ENCODE results near the gene TM9SF4.

Gene TM9SF4

DNA sequence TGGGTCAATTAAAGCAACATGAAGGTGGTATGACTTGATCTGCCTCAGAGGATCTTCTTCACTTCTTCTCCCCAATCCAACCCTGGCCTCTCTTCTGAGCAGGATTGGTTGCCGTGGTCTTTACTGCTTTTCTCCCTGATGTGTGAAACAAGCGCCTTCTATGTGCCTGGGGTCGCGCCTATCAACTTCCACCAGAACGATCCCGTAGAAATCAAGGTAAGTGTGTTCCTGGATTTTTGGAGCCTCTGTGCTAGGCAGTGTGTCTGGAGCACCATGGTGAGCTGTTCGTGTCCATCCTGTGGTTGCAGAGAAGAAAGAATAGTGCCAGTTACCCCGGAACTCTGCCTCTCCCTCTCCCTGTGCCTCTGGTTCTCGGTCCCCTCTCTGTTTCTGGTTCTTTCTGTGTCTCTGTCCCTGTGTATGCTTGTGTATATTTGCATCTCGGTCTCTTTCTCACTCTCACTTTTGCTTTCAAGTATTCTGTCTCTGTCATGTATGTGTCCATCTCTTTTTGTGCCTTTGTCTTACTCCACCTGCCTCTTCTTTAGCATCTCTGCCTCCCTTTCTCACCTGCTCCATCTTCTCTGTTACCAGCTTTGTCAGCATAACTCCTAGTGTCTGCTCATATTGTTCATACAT is 23.5 kb downstream of the TM9SF4 start:
- DNase-seq, result no peak

DNA sequence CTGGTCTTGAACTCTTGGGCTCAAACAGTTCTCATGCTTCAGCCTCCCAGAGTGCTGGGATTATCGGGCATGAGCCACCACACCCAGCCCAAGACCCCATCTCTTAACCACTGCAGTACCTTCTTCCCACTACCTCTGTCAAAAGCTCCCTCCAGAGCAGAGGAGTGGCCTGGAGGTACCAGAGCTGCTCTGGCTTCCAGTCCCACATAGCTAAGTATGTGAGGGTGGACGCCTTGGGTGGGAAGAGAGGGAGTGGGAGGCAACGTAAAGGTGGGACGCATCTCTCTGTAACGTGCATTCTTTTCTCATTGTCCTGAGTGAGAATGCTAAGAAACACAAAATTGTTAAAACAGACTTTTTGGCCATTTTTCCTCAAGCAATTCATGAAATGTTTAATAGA is 24.5 kb downstream of the TM9SF4 start:
- no peak for DNase-seq

DNA sequence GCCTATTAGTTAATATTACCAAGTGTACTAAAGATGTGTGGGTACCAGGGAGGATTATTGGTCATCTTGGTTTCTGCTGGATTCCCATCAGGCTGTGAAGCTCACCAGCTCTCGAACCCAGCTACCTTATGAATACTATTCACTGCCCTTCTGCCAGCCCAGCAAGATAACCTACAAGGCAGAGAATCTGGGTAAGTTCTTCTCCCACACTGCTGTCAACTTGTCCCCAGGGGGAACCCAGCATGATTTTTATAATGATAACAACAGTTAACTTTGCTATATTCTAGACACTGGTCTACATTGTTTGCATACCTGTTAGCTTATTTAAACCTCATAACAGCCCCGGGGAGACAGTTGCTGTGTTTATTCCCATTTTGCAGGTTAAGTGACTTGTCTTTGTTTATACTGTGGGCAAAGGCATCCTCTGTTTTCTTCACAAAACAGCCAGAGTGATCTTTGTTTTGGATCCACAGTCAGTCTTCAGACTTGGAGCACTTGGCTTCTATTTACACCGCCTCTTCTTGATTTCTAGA is 26.5 kb downstream of the TM9SF4 start:
- no peak for DNase-seq

DNA sequence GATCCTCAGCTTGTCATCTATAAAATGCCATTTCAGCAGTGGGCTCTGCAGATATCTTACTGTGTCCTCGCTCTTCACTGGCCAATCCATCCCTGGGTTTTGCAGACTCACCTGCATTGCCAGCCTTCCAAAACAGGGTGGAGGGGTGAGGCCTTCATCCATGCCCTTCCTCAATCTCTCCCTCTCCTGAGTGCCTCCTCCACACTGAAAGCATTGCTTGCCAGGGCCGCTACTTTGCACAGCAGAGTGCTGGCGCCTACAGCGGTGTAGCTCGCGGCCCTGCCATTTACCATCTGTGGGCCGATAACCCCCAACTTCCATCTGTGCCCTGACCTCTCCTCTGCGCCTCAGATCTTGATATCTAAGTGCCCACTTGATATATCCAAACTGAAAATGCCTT is 29.4 kb downstream of the TM9SF4 start:
- DNase-seq, result no peak

DNA sequence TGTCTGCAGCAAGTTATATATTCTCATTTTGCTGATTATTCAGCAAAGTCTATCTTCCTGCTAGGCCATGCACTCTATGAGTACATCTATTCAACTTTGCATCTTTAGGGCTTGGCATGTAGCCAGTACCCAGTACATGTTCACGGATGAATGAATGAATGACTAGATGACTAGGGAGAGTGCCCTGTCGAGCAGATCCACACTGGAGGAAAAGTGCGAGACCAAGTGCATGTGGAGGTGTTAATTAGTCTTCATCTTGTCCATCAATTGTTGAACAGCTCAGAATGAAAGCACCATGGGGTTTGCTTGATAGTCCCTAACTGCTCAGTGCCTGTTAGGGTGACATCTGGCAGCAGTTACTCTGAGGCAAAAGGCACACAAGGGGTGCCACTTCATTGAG is 30.4 kb downstream of the TM9SF4 start:
- no peak for DNase-seq

DNA sequence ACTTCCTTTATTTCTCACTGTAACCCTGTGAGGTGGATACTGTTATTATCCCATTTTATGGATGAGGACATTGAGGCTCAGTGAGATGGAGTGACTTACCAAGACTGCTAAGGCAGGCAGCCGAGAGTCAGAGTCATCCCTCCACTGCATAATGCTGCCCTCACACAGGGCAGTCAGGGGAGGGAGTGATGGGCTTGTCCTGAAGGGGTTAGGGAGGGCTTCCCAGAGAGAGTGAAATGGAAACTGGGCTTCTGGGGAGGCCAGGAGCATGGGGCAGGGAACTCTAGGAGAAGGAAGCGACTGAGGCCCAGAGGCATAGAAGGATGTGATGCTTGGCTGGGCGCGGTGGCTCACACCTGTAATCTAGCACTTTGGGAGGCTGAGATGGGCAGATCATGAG is 31.1 kb downstream of the TM9SF4 start:
- DNase-seq, result no peak

DNA sequence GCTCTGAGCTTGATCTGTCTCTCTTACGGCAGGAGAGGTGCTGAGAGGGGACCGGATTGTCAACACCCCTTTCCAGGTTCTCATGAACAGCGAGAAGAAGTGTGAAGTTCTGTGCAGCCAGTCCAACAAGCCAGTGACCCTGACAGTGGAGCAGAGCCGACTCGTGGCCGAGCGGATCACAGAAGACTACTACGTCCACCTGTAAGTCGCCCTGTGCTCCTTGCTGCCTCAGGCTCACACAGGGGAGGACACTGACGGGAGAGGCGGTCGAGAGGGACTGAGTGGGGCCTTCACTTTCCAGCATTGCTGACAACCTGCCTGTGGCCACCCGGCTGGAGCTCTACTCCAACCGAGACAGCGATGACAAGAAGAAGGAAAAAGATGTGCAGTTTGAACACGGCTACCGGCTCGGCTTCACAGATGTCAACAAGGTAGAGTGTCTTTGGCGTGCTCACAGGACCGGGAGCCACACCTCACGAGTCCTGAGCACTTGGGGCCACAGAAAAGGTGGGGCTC is 32.0 kb downstream of the TM9SF4 start:
- no peak for DNase-seq

DNA sequence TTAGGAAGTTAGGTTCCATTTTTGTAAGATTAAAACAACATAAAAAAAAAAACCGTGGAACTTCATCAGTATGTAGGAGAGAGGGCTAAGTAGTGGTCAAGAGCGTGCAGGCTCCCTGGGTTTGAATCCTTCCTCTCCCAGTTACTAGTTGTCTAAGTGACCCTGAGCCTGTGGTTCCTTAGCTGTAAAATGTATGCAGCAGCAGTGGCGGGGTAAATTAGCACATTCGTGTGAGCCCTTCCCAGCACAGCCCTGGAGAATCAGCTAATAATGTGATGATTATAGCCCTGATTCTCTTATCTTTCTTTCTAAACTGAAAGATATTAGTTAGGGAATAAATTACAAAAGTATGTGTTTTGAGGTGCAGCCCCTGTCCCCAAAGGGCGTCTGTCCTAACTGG is 32.6 kb downstream of the TM9SF4 start:
- DNase-seq, result no peak

DNA sequence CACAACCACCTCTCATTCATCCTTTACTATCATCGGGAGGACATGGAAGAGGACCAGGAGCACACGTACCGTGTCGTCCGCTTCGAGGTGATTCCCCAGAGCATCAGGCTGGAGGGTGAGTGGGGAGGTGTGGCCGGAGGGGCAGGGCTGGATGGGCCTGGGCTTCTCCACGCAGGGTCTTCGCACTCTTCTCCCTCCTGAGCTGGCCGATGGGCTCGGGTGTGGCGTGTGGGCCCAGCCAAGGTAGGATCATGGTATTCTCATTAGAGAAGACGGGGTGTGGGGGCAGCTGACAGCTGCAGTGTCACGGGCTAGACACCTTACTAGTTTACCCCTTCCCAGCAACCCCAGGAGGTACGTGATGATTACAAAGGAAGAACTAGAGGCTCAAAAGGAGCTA is 33.5 kb downstream of the TM9SF4 start:
- DNase-seq, result no peak

DNA sequence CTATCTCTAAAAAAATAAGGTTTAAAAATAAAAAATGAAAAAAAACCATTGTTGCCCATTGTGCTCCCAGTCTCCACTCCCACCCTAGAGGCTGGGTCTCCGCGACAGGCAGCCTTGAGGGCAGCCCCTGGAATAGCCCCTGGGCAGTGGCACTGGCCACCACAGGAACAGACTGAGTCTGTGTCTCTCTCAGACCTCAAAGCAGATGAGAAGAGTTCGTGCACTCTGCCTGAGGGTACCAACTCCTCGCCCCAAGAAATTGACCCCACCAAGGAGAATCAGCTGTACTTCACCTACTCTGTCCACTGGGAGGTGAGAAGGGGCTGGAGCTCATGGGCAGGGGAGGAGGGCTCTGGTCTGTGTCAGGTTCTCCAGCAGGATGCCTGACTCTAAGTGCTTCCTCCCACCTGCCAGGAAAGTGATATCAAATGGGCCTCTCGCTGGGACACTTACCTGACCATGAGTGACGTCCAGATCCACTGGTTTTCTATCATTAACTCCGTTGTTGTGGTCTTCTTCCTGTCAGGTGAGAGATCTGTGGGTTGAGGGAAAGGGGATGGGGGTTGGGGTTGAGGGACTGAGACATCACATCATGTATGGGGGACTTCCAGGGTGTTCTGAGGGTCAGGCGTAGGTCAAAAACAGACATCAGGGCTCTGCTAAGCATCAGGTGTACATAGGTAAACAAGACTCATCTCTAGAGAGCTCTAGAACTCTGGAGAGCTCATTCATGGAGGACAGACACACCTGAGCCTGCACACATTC is 35.6 kb downstream of the TM9SF4 start:
- DNase-seq, result no peak

DNA sequence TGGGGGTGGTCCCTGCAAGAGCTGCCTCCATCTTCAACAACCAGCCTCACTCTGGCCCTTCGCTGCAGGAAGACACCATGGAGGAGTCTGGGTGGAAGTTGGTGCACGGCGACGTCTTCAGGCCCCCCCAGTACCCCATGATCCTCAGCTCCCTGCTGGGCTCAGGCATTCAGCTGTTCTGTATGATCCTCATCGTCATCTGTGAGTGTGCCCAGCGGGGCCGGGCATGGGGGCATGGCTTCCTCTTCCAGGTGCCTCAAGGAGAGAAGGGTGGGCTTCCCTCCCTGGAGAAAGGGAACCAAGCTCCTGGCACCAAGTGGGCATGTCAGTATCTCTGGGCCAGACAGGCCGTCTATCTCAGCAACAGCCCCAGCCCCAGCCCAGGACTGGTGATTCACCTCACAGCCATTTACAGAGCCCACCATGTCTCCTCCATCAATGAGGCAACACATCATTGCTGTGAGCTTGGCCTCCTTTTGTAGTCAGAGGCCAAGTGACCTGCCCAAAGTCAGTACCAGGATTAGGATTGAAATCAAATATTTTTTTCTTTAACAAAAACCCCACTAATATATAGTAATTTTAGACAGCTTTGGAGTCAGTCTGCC is 40.2 kb downstream of the TM9SF4 start:
- DNase-seq, result no peak

DNA sequence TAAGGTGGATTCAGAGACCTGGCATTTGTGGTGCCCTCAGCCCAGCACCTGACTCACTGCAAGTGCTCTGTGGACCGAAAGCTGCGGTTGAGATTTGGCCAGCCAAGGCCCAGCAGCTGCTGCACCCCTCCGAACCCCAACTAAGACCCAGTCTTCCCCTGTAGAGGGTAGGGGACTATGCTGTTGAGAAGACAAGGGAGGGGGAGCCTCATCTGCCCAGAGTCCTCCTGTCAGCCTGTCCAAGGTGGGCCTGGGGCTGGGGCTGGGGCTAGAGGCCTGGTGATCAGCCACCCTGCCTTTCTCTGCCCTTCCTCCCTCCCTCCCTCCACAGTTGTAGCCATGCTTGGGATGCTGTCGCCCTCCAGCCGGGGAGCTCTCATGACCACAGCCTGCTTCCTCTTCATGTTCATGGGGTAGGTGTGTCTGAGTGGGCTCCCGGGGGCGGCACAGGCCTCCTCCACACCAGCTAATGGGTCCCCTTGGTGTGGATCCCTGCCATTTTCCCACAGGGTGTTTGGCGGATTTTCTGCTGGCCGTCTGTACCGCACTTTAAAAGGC is 40.9 kb downstream of the TM9SF4 start:
- DNase-seq, result no peak

DNA sequence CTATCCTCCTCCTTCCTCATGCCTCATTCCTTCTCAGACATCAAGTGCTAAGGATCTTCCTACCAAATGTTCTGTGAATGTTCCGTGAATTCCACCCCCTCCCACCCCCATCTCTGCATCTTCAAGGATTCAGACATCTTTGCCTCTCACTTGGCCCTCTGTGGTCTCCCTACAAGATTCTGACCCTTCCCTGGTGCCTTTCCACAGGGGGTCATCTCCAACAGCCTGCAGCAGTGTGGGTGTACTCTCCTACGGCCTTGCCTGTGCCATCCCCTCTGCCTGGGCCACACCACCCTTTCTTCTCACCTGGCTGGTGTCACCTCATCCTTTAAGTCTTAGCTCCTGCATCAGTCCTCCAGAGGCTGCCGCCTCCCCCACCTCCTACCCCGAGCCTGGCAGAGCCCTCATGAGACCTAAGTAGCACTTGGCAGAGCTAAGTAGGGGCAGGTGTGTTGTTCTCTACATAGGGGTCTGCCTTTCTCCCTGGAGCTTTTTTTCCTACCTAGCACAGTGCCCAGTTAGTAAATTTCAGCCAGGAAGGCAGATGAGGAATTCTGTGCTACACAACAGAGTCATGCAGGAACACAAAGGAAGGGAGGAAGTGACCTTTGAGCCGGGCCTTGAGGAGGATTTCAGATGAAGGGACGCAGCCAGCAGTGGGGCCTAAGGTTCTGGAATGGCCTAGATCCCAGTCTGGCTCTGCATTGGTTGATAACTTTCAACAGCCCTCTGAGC is 43.1 kb downstream of the TM9SF4 start:
- DNase-seq, result no peak

DNA sequence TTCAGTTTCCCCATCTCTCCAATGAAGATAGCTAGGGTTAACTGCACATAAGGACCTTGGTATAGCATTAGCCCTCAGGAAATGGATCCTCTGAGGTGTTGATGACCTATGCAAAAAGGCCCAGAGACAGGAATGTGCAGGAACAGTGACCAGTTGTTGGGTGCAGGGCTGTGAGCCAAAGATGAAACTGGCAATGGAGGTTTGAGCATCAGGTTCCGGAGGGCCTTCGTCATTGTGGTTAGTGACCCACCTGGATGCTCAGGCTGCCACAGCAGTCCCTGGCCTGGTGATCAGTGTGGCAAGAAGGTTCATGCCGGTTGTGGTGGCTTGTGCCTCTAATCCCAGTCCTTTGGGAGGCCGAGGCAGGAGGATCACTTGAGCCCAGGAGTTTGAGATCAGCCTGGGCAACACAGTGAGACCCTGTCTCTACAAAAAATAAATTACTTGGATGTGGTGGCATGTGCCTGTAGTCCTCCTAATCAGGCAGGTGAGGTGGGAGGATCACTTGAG is 43.7 kb downstream of the TM9SF4 start:
- DNase-seq, result no peak

DNA sequence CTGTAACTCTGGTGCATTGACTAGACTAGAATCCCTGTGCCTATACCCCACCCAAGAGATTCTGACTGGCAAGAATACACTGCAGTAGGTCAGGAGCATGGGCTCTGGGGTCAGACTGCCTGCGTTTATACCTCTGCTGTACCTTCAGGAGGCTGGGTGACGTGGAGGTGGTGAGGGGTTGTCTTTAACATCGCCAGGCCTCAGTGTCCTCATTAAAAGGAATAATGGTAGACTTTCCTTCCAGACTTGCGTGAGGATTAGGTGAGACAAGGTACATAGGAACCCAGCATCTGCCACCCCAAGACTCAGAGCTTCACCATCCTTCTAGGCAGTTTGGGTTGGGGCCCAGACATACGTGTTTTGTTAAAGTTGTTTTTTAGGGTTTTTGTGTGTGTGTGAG is 44.3 kb downstream of the TM9SF4 start:
- DNase-seq, result no peak

DNA sequence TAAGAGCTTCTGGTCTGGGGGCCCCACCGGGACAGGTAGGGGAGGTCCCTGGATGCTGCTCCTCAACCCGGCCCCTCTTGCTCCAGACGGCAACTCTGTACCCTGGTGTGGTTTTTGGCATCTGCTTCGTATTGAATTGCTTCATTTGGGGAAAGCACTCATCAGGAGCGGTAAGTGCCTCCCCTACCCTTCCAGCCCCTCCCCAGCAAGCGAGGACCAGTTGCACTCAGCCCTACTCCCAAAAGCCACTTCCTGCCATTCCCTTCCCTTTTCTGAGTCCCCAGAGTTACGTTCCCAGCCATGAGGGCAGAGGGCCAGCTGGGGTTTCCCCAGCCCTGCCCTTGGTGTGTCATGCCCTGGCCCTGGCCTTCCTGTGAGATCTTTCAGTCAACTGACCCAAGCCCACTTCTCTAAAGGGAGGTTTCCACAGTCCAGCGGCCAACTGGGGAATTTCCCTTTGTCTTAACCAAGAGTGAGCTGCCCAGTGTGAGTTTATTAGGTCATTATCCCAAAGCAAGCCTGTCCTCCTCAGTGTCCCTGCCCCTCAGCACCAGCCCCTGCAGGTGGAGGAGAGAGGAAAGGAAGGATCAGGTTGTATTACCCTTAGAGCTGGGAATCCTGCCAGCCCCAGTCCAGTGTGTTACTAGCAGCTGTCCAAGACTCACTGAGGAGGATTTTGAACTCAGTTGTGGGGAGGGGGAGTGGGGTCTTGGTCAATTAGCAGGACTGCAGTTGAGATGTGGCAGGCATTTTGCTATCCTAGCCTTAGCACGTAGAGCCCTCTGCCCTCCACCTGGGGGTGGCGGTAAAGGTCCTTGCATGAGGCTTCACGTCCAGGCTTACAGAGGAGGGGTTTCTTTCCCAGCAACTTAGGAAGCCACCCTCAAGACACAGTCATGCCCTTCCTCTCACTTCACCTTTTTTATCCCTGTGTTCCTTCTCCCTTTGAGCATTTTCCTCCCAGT is 45.8 kb downstream of the TM9SF4 start:
- DNase-seq, result peak; percentile 46

DNA sequence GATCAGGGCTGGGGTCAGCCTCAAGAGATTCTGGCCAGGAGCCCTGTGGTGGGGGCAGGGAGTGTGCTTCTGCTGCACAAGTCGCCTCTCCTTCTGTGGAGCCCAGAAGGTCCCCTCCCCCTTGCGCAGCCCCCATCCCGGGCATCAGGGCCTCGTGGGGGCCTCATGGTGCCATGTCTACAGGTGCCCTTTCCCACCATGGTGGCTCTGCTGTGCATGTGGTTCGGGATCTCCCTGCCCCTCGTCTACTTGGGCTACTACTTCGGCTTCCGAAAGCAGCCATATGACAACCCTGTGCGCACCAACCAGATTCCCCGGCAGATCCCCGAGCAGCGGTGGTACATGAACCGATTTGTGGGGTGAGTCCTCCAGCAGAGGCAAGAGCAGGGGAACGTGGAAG is 48.1 kb downstream of the TM9SF4 start:
- DNase-seq, result no peak

DNA sequence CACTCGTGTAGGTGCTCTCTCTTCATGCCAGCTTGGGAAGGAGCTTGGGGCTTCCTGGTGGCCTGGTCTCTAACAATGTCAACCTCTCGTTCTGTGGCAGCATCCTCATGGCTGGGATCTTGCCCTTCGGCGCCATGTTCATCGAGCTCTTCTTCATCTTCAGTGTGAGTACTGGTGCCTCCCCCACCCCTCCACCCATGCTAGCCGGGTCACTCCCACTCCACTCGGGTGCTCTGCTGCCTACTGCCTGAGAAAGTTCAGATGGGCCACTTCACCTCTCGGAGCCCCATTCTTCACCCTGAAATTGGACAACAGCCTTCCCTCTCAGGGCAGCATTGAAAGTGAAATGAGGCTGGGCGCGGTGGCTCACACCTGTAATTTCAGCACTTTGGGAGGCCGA is 48.8 kb downstream of the TM9SF4 start:
- no peak for DNase-seq

DNA sequence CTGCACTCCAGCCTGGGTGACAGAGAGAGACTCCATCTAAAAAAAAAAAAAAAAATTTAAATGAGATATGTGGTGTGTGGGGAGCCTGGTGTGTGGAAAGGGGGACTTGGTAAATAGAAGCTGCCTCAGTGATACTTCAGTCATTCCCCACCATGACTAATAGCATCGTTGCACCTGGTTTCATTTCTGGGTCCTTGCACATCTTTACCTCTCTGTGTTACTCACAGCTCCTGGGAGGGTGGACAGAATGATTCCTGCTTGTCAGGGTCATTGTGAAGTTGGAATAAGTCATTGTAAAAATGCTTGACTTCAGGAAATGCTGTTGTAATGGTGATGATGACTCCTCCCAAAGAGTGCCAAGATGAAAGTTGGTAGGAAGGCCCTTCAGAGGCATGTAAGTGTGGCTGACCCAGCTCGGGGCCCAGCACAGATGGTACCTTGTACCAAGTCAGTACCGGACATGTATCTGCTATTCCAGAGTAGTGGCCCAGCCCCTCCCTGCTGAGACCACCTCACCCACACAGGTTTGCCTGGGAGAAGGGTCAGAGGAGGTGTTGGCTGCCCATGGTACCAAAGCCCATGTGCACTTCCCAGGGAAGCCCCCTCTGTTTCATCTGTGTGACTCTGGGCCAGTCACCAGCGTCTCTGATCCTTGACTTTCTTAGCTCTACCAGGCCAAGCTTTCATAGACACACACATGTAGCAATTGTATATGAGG is 49.6 kb downstream of the TM9SF4 start:
- DNase-seq, result no peak

DNA sequence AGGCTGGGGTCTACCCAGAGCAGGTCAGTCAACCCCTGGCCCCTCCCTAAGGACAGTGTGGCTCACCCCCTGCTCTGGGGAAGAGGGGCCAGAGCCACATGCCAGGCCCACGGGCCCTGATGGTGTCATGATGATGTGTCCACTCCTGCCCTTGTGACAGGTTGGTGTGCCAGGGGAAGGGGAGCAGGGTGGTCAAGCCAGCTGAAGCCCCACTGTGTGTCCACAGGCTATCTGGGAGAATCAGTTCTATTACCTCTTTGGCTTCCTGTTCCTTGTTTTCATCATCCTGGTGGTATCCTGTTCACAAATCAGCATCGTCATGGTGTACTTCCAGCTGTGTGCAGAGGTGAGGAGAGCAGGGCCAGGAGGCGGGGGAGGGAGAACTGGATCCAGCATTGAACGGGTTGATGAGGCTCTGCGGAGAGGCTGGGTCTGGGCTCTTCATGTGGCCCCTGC is 50.3 kb downstream of the TM9SF4 start:
- no peak for DNase-seq

DNA sequence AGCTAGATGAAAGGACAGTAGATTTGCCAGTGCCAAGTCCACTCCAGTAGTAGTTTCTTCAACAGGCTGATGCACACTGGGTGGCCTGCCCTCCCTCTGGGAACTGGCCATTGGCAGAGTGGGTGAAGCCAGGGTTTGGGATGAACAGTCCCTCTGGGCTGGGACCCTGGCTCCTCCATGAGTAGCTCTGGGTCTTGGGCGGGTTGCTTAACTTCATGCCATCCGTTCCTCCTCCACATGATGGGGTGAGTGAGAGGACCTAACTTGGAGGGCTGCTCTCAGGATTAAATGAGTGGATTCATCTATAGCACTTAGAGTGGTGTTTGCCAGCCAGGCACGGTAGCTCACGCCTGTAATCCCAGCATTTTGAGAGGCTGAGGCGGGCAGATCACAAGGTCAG is 50.8 kb downstream of the TM9SF4 start:
- DNase-seq, result no peak
